ENCODE data around the gene NETO1.

NETO1 gene

GRCh38 chr18:72808680-72809079 is 59.1 kb downstream of the NETO1 start:
- Histone ChIP-seq H3K4me3 (ENCODE audit: low read depth, low read length) (no peak overlapping the region), H3K27me3 (ENCODE audit: insufficient read depth, low read depth, severe bottlenecking) (no peaks in the 10 kb centered on the region), H3K9me3 (ENCODE audit: severe bottlenecking) (no peaks in the 10 kb centered on the region), H3K36me3 (no peaks in the 10 kb centered on the region), H3K27ac (no peak overlapping the region)
- no peak for DNase-seq
- TF ChIP-seq CTCF (IDR thresholded peaks at IDR 0.05; ENCODE audit: low read depth, low read length): no peak

GRCh38 chr18:72799106-72799505 is 68.7 kb downstream of the NETO1 start:
- no peak overlapping the region for H3K4me3 ChIP-seq (ENCODE audit: low read depth, low read length)
- no peaks in the 10 kb centered on the region for H3K9me3 ChIP-seq (ENCODE audit: severe bottlenecking)
- DNase-seq: no peak
- H3K27ac ChIP-seq: no peak overlapping the region
- no peak for TF ChIP-seq CTCF (IDR thresholded peaks at IDR 0.05; ENCODE audit: low read depth, low read length)
- H3K27me3 ChIP-seq (ENCODE audit: insufficient read depth, low read depth, severe bottlenecking): no peaks in the 10 kb centered on the region
- no peaks in the 10 kb centered on the region for H3K36me3 ChIP-seq

- Histone ChIP-seq H3K4me3 (ENCODE audit: low read depth, low read length) (no peak overlapping the region), H3K27ac (no peak overlapping the region), H3K27me3 (ENCODE audit: insufficient read depth, low read depth, severe bottlenecking) (no peaks in the 10 kb centered on the region), H3K9me3 (ENCODE audit: severe bottlenecking) (no peaks in the 10 kb centered on the region), H3K36me3 (no peaks in the 10 kb centered on the region)
- DNase-seq: no peak
- TF ChIP-seq CTCF (IDR thresholded peaks at IDR 0.05; ENCODE audit: low read depth, low read length): no peak
These were observed 84.3 kb downstream of the NETO1 start for GRCh38 chr18:72783530-72783929.

GRCh38 chr18:72774914-72775313 is 92.9 kb downstream of the NETO1 start:
- no peak overlapping the region for H3K27ac ChIP-seq
- no peaks in the 10 kb centered on the region for H3K27me3 ChIP-seq (ENCODE audit: insufficient read depth, low read depth, severe bottlenecking)
- no peak for DNase-seq
- no peak overlapping the region for H3K4me3 ChIP-seq (ENCODE audit: low read depth, low read length)
- TF ChIP-seq CTCF (IDR thresholded peaks at IDR 0.05; ENCODE audit: low read depth, low read length): no peak
- no peaks in the 10 kb centered on the region for H3K9me3 ChIP-seq (ENCODE audit: severe bottlenecking)
- no peaks in the 10 kb centered on the region for H3K36me3 ChIP-seq

GRCh38 chr18:72772916-72773315 is 94.9 kb downstream of the NETO1 start:
- Histone ChIP-seq H3K4me3 (ENCODE audit: low read depth, low read length) (no peak overlapping the region), H3K27ac (no peak overlapping the region), H3K36me3 (no peaks in the 10 kb centered on the region), H3K9me3 (ENCODE audit: severe bottlenecking) (no peaks in the 10 kb centered on the region), H3K27me3 (ENCODE audit: insufficient read depth, low read depth, severe bottlenecking) (no peaks in the 10 kb centered on the region)
- TF ChIP-seq CTCF (IDR thresholded peaks at IDR 0.05; ENCODE audit: low read depth, low read length): no peak
- no peak for DNase-seq

- Histone ChIP-seq H3K27ac (no peak overlapping the region), H3K27me3 (ENCODE audit: insufficient read depth, low read depth, severe bottlenecking) (no peaks in the 10 kb centered on the region), H3K36me3 (no peaks in the 10 kb centered on the region), H3K9me3 (ENCODE audit: severe bottlenecking) (no peaks in the 10 kb centered on the region), H3K4me3 (ENCODE audit: low read depth, low read length) (no peak overlapping the region)
- TF ChIP-seq CTCF (IDR thresholded peaks at IDR 0.05; ENCODE audit: low read depth, low read length): peak; percentile 54
- DNase-seq: peak; percentile 39
These were observed 99.0 kb downstream of the NETO1 start for GRCh38 chr18:72768681-72769229.
